Measurements from ENCODE around the gene AKT1S1. TPM values are rescaled to one million over a fixed set of nuclear protein-coding genes. Genes with fewer than 3 reads are reported as not detected.

Gene AKT1S1
- total and polyA plus RNA-seq, 2 donors (not counting 1 experiment from before 2014, with no cell fraction given): 16.6 to 23.0 TPM

GRCh38 chr19:49850487-49851342, 26.4 kb downstream of the AKT1S1 start, which contains the start of gene PTOV1:
PTOV1 (plus strand) TSS chr19:49851159.
- ATAC-seq (ENCODE audit: low read depth) (peak; percentile 82), DNase-seq (peak; percentile 93)
- peaks cover 48% of the 10 kb centered on the region for H3K4me1 Mint-ChIP-seq
- WGBS (ENCODE audit: insufficient coverage): 2% methylated on average over 97 of the region's 98 CpGs
- Histone ChIP-seq H3K4me3 (ENCODE audit: control extremely low read depth in 1 of 5, extremely low read depth in 1 of 5, insufficient read depth in 1 of 5, low read depth in 2 of 5, low read length in 4 of 5) (peak within 1 kb of the TSS; percentile 73 to 95 (median 89)), H3K79me2 (ENCODE audit: control insufficient read depth, insufficient read depth, low read length) (peaks cover 35% of the 10 kb centered on the region), H3K27ac (ENCODE audit: low read length in 2 of 2) (peak within 1 kb of the TSS; percentile 91 to 95), H3K9ac (ENCODE audit: low read length) (peak within 1 kb of the TSS; percentile 96), H3K4me2 (replicated peaks; ENCODE audit: low read depth, low read length, poor library complexity, severe bottlenecking) (peak within 1 kb of the TSS; percentile 83), H3K36me3 (replicated peaks in 1 of 2; ENCODE audit: control extremely low read depth in 1 of 2, control insufficient read depth in 1 of 2, extremely low read depth in 1 of 2, insufficient read depth in 2 of 2, low read length in 1 of 2) (peaks cover 0 to 10% of the 10 kb centered on the region in 2 experiments), H3K4me1 (ENCODE audit: control insufficient read depth in 2 of 2, insufficient read depth in 2 of 2, low read length in 2 of 2) (peaks cover 30 to 49% of the 10 kb centered on the region in 2 donors), H3K9me3 (ENCODE audit: control extremely low read depth in 1 of 3, control insufficient read depth in 2 of 3, insufficient read depth in 1 of 3, low read length in 2 of 3) (peaks cover 0 to 6% (median 0%) of the 10 kb centered on the region in 3 donors), H4K20me1 (ENCODE audit: control insufficient read depth, insufficient read depth, low read length, poor library complexity, severe bottlenecking) (peaks cover 41% of the 10 kb centered on the region), H3K27me3 (replicated peaks in 1 of 4; ENCODE audit: control extremely low read depth in 1 of 4, control insufficient read depth in 3 of 4, insufficient read depth in 4 of 4, low read length in 3 of 4) (no peaks in the 10 kb centered on the region), H2AFZ (ENCODE audit: insufficient read depth, low read depth, low read length, poor library complexity, severe bottlenecking) (peak within 1 kb of the TSS; percentile 85)
- peak within 1 kb of the TSS; percentile 93 for H3K4me3 Mint-ChIP-seq
- H3K27me3 Mint-ChIP-seq: no peaks in the 10 kb centered on the region
- CTCF ChIA-PET: interaction anchor here (0.7 to 1.4 kb wide), 8 partner anchors 9 to 43 kb away, joined by 3 to 5 read pairs (median 4); partner anchors contain the start of genes AKT1S1, FUZ and TBC1D17
- intact Hi-C loops (cut with micrococcal nuclease): loop anchor here (1.0 kb wide), 5 partner anchors 17 to 84 kb away; partner anchors contain the start of genes FUZ, MED25 and PNKP
- POLR2A ChIA-PET: interaction anchor here (0.9 to 4.8 kb wide), 12 partner anchors 8 to 260 kb away, joined by 3 to 40 read pairs (median 6); partner anchors contain the start of genes AKT1S1, AP2A1, FUZ and MED25
- no peaks in the 10 kb centered on the region for H3K9me3 Mint-ChIP-seq (ENCODE audit: insufficient read depth)
- no peak for TF ChIP-seq EZH2 (IDR thresholded peaks at IDR 0.05; ENCODE audit: borderline replicate concordance, insufficient read depth, low read depth, low read length, poor library complexity, severe bottlenecking)
- TF ChIP-seq, protein P1, sequence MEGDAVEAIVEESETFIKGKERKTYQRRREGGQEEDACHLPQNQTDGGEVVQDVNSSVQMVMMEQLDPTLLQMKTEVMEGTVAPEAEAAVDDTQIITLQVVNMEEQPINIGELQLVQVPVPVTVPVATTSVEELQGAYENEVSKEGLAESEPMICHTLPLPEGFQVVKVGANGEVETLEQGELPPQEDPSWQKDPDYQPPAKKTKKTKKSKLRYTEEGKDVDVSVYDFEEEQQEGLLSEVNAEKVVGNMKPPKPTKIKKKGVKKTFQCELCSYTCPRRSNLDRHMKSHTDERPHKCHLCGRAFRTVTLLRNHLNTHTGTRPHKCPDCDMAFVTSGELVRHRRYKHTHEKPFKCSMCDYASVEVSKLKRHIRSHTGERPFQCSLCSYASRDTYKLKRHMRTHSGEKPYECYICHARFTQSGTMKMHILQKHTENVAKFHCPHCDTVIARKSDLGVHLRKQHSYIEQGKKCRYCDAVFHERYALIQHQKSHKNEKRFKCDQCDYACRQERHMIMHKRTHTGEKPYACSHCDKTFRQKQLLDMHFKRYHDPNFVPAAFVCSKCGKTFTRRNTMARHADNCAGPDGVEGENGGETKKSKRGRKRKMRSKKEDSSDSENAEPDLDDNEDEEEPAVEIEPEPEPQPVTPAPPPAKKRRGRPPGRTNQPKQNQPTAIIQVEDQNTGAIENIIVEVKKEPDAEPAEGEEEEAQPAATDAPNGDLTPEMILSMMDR (IDR thresholded peaks at IDR 0.05): no peak
- H3K27ac Mint-ChIP-seq: peak within 1 kb of the TSS; percentile 98
